ENCODE results near the gene DACH1. TPM values are rescaled to one million over a fixed set of nuclear protein-coding genes. Genes with fewer than 3 reads are reported as not detected.

DACH1 gene
- total RNA-seq, 1 experiment from 2014 or later: 0.31 TPM

DNA sequence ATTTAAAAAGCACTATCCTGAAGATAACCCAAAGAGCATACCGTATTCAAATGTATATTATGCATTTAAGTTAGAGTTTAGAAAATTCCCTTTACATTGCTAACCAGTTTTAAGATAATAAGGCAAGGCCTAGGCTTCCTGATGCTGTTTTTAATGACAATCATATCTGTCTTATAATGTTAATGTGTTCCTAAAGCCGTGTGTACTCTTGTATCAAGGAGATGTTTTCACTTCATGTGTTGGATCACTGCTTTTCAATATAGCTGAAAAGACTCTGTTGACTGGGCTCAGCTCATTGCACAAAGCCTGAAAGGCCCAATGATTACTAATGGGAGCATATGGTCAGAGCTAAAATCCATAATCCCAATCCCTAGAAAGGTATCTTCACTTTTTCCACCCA lies 81.6 kb downstream of the DACH1 start:
- ChIA-PET POLR2A (interaction anchor here (0.6 kb wide), 1 partner anchor 168 kb away, joined by 5 read pairs; no protein-coding TSS in a partner anchor), CTCF (no interaction called here)
- Mint-ChIP-seq H3K4me3 (no peak overlapping the region), H3K4me1 (peaks cover 28% of the 10 kb centered on the region), H3K27ac (no peak overlapping the region), H3K27me3 (ENCODE audit: low read depth) (no peaks in the 10 kb centered on the region), H3K9me3 (no peaks in the 10 kb centered on the region), H3K36me3 (no peaks in the 10 kb centered on the region)
- no peak for ATAC-seq
- no peak for DNase-seq (ENCODE audit: low spot score)
- TF ChIP-seq SOX15 (CRISPR knock-in tag; IDR thresholded peaks at IDR 0.05) (no peak), GRHL2 (CRISPR knock-in tag; IDR thresholded peaks at IDR 0.05; ENCODE audit: insufficient replicate concordance, severe bottlenecking) (no peak), ZNF219 (CRISPR knock-in tag; IDR thresholded peaks at IDR 0.05; ENCODE audit: borderline replicate concordance) (no peak), ZNF671 (CRISPR knock-in tag; IDR thresholded peaks at IDR 0.05) (no peak), NR1H2 (CRISPR knock-in tag; IDR thresholded peaks at IDR 0.05) (no peak)
- TF ChIP-seq, protein P1, sequence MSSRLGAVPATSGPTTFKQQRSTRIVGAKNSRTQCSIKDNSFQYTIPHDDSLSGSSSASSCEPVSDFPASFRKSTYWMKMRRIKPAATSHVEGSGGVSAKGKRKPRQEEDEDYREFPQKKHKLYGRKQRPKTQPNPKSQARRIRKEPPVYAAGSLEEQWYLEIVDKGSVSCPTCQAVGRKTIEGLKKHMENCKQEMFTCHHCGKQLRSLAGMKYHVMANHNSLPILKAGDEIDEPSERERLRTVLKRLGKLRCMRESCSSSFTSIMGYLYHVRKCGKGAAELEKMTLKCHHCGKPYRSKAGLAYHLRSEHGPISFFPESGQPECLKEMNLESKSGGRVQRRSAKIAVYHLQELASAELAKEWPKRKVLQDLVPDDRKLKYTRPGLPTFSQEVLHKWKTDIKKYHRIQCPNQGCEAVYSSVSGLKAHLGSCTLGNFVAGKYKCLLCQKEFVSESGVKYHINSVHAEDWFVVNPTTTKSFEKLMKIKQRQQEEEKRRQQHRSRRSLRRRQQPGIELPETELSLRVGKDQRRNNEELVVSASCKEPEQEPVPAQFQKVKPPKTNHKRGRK (CRISPR knock-in tag; IDR thresholded peaks at IDR 0.05; ENCODE audit: borderline replicate concordance): no peak
- TF ChIP-seq, protein P2, sequence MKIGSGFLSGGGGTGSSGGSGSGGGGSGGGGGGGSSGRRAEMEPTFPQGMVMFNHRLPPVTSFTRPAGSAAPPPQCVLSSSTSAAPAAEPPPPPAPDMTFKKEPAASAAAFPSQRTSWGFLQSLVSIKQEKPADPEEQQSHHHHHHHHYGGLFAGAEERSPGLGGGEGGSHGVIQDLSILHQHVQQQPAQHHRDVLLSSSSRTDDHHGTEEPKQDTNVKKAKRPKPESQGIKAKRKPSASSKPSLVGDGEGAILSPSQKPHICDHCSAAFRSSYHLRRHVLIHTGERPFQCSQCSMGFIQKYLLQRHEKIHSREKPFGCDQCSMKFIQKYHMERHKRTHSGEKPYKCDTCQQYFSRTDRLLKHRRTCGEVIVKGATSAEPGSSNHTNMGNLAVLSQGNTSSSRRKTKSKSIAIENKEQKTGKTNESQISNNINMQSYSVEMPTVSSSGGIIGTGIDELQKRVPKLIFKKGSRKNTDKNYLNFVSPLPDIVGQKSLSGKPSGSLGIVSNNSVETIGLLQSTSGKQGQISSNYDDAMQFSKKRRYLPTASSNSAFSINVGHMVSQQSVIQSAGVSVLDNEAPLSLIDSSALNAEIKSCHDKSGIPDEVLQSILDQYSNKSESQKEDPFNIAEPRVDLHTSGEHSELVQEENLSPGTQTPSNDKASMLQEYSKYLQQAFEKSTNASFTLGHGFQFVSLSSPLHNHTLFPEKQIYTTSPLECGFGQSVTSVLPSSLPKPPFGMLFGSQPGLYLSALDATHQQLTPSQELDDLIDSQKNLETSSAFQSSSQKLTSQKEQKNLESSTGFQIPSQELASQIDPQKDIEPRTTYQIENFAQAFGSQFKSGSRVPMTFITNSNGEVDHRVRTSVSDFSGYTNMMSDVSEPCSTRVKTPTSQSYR (CRISPR knock-in tag; IDR thresholded peaks at IDR 0.05): no peak
- TF ChIP-seq, protein P3, sequence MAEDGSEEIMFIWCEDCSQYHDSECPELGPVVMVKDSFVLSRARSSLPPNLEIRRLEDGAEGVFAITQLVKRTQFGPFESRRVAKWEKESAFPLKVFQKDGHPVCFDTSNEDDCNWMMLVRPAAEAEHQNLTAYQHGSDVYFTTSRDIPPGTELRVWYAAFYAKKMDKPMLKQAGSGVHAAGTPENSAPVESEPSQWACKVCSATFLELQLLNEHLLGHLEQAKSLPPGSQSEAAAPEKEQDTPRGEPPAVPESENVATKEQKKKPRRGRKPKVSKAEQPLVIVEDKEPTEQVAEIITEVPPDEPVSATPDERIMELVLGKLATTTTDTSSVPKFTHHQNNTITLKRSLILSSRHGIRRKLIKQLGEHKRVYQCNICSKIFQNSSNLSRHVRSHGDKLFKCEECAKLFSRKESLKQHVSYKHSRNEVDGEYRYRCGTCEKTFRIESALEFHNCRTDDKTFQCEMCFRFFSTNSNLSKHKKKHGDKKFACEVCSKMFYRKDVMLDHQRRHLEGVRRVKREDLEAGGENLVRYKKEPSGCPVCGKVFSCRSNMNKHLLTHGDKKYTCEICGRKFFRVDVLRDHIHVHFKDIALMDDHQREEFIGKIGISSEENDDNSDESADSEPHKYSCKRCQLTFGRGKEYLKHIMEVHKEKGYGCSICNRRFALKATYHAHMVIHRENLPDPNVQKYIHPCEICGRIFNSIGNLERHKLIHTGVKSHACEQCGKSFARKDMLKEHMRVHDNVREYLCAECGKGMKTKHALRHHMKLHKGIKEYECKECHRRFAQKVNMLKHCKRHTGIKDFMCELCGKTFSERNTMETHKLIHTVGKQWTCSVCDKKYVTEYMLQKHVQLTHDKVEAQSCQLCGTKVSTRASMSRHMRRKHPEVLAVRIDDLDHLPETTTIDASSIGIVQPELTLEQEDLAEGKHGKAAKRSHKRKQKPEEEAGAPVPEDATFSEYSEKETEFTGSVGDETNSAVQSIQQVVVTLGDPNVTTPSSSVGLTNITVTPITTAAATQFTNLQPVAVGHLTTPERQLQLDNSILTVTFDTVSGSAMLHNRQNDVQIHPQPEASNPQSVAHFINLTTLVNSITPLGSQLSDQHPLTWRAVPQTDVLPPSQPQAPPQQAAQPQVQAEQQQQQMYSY (CRISPR knock-in tag; IDR thresholded peaks at IDR 0.05): no peak
- TF ChIP-seq, protein P4, sequence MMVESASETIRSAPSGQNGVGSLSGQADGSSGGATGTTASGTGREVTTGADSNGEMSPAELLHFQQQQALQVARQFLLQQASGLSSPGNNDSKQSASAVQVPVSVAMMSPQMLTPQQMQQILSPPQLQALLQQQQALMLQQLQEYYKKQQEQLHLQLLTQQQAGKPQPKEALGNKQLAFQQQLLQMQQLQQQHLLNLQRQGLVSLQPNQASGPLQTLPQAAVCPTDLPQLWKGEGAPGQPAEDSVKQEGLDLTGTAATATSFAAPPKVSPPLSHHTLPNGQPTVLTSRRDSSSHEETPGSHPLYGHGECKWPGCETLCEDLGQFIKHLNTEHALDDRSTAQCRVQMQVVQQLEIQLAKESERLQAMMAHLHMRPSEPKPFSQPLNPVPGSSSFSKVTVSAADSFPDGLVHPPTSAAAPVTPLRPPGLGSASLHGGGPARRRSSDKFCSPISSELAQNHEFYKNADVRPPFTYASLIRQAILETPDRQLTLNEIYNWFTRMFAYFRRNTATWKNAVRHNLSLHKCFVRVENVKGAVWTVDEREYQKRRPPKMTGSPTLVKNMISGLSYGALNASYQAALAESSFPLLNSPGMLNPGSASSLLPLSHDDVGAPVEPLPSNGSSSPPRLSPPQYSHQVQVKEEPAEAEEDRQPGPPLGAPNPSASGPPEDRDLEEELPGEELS (CRISPR knock-in tag; IDR thresholded peaks at IDR 0.05): no peak
- TF ChIP-seq, protein P5, sequence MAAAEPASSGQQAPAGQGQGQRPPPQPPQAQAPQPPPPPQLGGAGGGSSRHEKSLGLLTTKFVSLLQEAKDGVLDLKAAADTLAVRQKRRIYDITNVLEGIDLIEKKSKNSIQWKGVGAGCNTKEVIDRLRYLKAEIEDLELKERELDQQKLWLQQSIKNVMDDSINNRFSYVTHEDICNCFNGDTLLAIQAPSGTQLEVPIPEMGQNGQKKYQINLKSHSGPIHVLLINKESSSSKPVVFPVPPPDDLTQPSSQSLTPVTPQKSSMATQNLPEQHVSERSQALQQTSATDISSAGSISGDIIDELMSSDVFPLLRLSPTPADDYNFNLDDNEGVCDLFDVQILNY (CRISPR knock-in tag; IDR thresholded peaks at IDR 0.05): no peak
- TF ChIP-seq, protein P6, sequence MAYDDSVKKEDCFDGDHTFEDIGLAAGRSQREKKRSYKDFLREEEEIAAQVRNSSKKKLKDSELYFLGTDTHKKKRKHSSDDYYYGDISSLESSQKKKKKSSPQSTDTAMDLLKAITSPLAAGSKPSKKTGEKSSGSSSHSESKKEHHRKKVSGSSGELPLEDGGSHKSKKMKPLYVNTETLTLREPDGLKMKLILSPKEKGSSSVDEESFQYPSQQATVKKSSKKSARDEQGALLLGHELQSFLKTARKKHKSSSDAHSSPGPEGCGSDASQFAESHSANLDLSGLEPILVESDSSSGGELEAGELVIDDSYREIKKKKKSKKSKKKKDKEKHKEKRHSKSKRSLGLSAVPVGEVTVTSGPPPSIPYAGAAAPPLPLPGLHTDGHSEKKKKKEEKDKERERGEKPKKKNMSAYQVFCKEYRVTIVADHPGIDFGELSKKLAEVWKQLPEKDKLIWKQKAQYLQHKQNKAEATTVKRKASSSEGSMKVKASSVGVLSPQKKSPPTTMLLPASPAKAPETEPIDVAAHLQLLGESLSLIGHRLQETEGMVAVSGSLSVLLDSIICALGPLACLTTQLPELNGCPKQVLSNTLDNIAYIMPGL (CRISPR knock-in tag; IDR thresholded peaks at IDR 0.05): no peak

DNA sequence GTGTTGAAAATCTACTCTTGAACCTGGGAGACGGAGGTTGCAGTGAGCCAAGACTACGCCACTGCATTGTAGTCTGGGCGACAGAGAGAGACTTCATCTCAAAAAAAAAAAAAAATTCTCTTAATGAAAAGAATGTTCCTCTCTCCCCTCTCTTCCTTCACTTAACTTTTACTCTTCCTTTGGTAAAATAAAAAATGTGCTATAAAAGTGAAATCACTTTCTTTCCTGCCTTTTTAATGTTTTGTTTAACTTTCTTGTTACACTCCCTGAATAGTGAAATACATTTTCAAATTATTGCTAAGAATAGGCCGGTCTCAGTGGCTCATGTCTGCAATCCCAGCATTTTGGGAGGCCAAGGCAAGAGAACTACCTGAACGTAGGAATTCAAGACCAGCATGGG lies 86.5 kb downstream of the DACH1 start:
- no peak for DNase-seq (ENCODE audit: low spot score)
- H3K27ac Mint-ChIP-seq: no peak overlapping the region
- TF ChIP-seq IRF2 (CRISPR knock-in tag; IDR thresholded peaks at IDR 0.05; ENCODE audit: borderline replicate concordance, low read depth): no peak
- TF ChIP-seq, protein P4 (CRISPR knock-in tag; IDR thresholded peaks at IDR 0.05): no peak
- TF ChIP-seq, protein P7, sequence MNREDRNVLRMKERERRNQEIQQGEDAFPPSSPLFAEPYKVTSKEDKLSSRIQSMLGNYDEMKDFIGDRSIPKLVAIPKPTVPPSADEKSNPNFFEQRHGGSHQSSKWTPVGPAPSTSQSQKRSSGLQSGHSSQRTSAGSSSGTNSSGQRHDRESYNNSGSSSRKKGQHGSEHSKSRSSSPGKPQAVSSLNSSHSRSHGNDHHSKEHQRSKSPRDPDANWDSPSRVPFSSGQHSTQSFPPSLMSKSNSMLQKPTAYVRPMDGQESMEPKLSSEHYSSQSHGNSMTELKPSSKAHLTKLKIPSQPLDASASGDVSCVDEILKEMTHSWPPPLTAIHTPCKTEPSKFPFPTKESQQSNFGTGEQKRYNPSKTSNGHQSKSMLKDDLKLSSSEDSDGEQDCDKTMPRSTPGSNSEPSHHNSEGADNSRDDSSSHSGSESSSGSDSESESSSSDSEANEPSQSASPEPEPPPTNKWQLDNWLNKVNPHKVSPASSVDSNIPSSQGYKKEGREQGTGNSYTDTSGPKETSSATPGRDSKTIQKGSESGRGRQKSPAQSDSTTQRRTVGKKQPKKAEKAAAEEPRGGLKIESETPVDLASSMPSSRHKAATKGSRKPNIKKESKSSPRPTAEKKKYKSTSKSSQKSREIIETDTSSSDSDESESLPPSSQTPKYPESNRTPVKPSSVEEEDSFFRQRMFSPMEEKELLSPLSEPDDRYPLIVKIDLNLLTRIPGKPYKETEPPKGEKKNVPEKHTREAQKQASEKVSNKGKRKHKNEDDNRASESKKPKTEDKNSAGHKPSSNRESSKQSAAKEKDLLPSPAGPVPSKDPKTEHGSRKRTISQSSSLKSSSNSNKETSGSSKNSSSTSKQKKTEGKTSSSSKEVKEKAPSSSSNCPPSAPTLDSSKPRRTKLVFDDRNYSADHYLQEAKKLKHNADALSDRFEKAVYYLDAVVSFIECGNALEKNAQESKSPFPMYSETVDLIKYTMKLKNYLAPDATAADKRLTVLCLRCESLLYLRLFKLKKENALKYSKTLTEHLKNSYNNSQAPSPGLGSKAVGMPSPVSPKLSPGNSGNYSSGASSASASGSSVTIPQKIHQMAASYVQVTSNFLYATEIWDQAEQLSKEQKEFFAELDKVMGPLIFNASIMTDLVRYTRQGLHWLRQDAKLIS (CRISPR knock-in tag; IDR thresholded peaks at IDR 0.05; ENCODE audit: borderline replicate concordance): no peak
- no peak for TF ChIP-seq RORB (CRISPR knock-in tag; IDR thresholded peaks at IDR 0.05)
- TF ChIP-seq MXD4 (CRISPR knock-in tag; IDR thresholded peaks at IDR 0.05; ENCODE audit: borderline replicate concordance): no peak
- ATAC-seq: no peak
- peaks cover 12% of the 10 kb centered on the region for H3K4me1 Mint-ChIP-seq
- CTCF ChIA-PET: no interaction called here
- H3K9me3 Mint-ChIP-seq: no peaks in the 10 kb centered on the region
- POLR2A ChIA-PET: no interaction called here
- no peaks in the 10 kb centered on the region for H3K27me3 Mint-ChIP-seq (ENCODE audit: low read depth)
- no peaks in the 10 kb centered on the region for H3K36me3 Mint-ChIP-seq
- H3K4me3 Mint-ChIP-seq: no peak overlapping the region
